ENCODE results near the gene SRGAP3. TPM values are rescaled to one million over a fixed set of nuclear protein-coding genes. Genes with fewer than 3 reads are reported as not detected.

SRGAP3 gene
- total and polyA plus RNA-seq, 3 donors from 2014 or later, result 16.5 to 65.9 (median 58.5) TPM

GRCh38 chr3:8972639-8973038, 276.8 kb downstream of the SRGAP3 start:
- DNase-seq, result no peak
- no peak overlapping the region for H3K27ac ChIP-seq
- H3K4me3 ChIP-seq, result no peak overlapping the region
- no peaks in the 10 kb centered on the region for H3K9me3 ChIP-seq
- 85 to 86% methylated on average over 2 of the region's 2 CpGs for WGBS, 2 donors
- H3K27me3 ChIP-seq, result no peaks in the 10 kb centered on the region
- H3K4me1 ChIP-seq, result no peaks in the 10 kb centered on the region
- no peaks in the 10 kb centered on the region for H3K36me3 ChIP-seq (ENCODE audit: low read depth, missing control alignments)
- TF ChIP-seq CTCF (IDR thresholded peaks at IDR 0.05) (no peak), POLR2A (IDR thresholded peaks at IDR 0.05) (no peak)
- intact Hi-C loops (cut with DNase I; ENCODE audit: low total_unique reads), result loop anchor here (5.0 kb wide), 1 partner anchor 330 kb away; no protein-coding TSS in a partner anchor

- intact Hi-C loops (cut with DNase I; ENCODE audit: low total_unique reads), result loop anchor here (5.0 kb wide), 1 partner anchor 331 kb away; no protein-coding TSS in a partner anchor
- H3K4me3 ChIP-seq, result no peak overlapping the region
- 3 to 4% methylated on average over 7 of the region's 7 CpGs for WGBS, 2 donors
- no peak overlapping the region for H3K27ac ChIP-seq
- H3K27me3 ChIP-seq, result no peaks in the 10 kb centered on the region
- no peaks in the 10 kb centered on the region for H3K4me1 ChIP-seq
- H3K36me3 ChIP-seq (ENCODE audit: low read depth, missing control alignments), result no peaks in the 10 kb centered on the region
- TF ChIP-seq POLR2A (IDR thresholded peaks at IDR 0.05) (no peak), CTCF (IDR thresholded peaks at IDR 0.05) (peak; percentile 96 to 98 (median 97))
- no peaks in the 10 kb centered on the region for H3K9me3 ChIP-seq
- peak; percentile 80 for DNase-seq
Measured at GRCh38 chr3:8970971-8971589, 278.4 kb downstream of the SRGAP3 start.

GRCh38 chr3:8969241-8969640, 280.2 kb downstream of the SRGAP3 start:
- no peak for DNase-seq
- WGBS, 2 donors, result 47 to 50% methylated on average over 4 of the region's 4 CpGs
- no peaks in the 10 kb centered on the region for H3K9me3 ChIP-seq
- no peaks in the 10 kb centered on the region for H3K27me3 ChIP-seq
- H3K36me3 ChIP-seq (ENCODE audit: low read depth, missing control alignments), result no peaks in the 10 kb centered on the region
- intact Hi-C loops (cut with DNase I; ENCODE audit: low total_unique reads), result no loop called here
- H3K27ac ChIP-seq, result no peak overlapping the region
- no peak overlapping the region for H3K4me3 ChIP-seq
- no peaks in the 10 kb centered on the region for H3K4me1 ChIP-seq
- no peak for TF ChIP-seq CTCF (IDR thresholded peaks at IDR 0.05)
- no peak for TF ChIP-seq POLR2A (IDR thresholded peaks at IDR 0.05)

- no peak for DNase-seq
- intact Hi-C loops (cut with DNase I; ENCODE audit: low total_unique reads), result no loop called here
Measured at GRCh38 chr3:8968375-8968882, 281.0 kb downstream of the SRGAP3 start.

More at GRCh38 chr3:8968375-8968882, 281.0 kb downstream of the SRGAP3 start:
- TF ChIP-seq CTCF (IDR thresholded peaks at IDR 0.05), result no peak
- no peak for TF ChIP-seq POLR2A (IDR thresholded peaks at IDR 0.05)
- H3K27me3 ChIP-seq, result no peaks in the 10 kb centered on the region
- H3K9me3 ChIP-seq, result no peaks in the 10 kb centered on the region
- no peaks in the 10 kb centered on the region for H3K36me3 ChIP-seq (ENCODE audit: low read depth, missing control alignments)
- H3K4me1 ChIP-seq, result no peaks in the 10 kb centered on the region
- 81 to 83% methylated on average over 5 of the region's 5 CpGs for WGBS, 2 donors
- H3K4me3 ChIP-seq, result no peak overlapping the region
- H3K27ac ChIP-seq, result no peak overlapping the region

All from testis (tissue), 3 donors.